ENCODE data around the gene ERC2. TPM values are rescaled to one million over a fixed set of nuclear protein-coding genes. Genes with fewer than 3 reads are reported as not detected.

ERC2 gene
- total and polyA plus RNA-seq, 2 of the 8 experiments (the other 6 are each of a cell fraction or from before 2014, with no cell fraction given): 16.4 to 22.8 TPM

DNA sequence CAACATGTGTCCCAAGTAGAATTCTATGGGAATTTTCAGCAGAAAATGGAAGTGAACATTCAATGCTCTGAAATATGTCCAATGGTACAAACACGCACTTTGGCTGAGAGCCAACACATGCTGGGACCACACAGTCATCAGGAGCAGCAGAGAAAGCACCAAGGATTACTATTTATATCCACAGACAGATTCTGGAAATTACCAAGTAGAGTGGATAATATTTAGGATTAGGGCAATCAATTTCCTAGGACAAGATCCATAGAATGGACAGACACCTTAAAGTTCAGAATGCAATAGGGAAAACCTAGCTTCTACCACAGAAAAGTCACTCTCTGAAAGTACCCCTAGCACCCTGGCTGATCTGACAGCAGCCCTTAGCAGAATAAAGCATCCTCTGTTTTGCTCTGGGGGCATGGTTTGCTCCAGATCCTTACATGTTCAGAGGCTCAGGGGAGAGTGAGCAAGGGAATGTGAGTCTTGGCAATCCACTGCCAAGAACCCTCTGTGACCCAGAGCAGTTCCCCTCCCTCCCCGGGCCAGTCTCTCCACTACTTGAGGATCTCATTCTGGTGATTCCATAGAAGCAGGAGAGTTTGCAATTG lies 775.2 kb downstream of the ERC2 start:
- Histone ChIP-seq H3K18ac (ENCODE audit: extremely low read depth, low read length) (no peak overlapping the region), H4K5ac (ENCODE audit: insufficient read length, low read depth, low read length) (no peak overlapping the region), H3K9me3 (ENCODE audit: insufficient read depth in 2 of 2, low read depth in 1 of 2, low read length in 1 of 2) (no peaks in the 10 kb centered on the region), H2BK5ac (ENCODE audit: low read depth, low read length) (no peak overlapping the region), H3K36me3 (ENCODE audit: control insufficient read depth in 2 of 4, insufficient read depth in 4 of 4, low read length in 3 of 4) (peaks cover 0 to 5% (median 0%) of the 10 kb centered on the region in 4 experiments; a peak in 2 of 8 replicates), H2BK15ac (ENCODE audit: low read length) (no peak overlapping the region), H2AFZ (ENCODE audit: low read length) (no peak overlapping the region), H4K8ac (ENCODE audit: extremely low read depth, insufficient read depth, low read length) (no peak overlapping the region), H3K4ac (replicated peaks; ENCODE audit: insufficient read length, low read depth, low read length) (no peak overlapping the region), H2BK20ac (ENCODE audit: low read length) (no peak overlapping the region), H3K4me2 (ENCODE audit: insufficient read depth in 1 of 2, low read depth in 2 of 2, low read length in 2 of 2) (no peak overlapping the region), H3K56ac (replicated peaks; ENCODE audit: insufficient read length, low read depth, low read length) (no peak overlapping the region), H2AK5ac (ENCODE audit: low read depth, low read length) (no peak overlapping the region), H3K79me1 (ENCODE audit: low read depth, low read length) (no peaks in the 10 kb centered on the region), H3K14ac (ENCODE audit: insufficient read length) (no peak overlapping the region), H4K20me1 (replicated peaks in 1 of 2; ENCODE audit: control insufficient read depth in 1 of 2, insufficient read depth in 2 of 2, low read length in 2 of 2) (no peaks in the 10 kb centered on the region), H3K4me1 (replicated peaks in 1 of 4; ENCODE audit: control insufficient read depth in 3 of 4, insufficient read depth in 4 of 4, low read length in 3 of 4) (peaks cover 0 to 19% (median 11%) of the 10 kb centered on the region in 4 experiments), H3K23me2 (ENCODE audit: low read depth, low read length) (no peaks in the 10 kb centered on the region), H3K23ac (ENCODE audit: insufficient read length) (no peak overlapping the region), H2BK120ac (replicated peaks; ENCODE audit: low read depth, low read length) (no peak overlapping the region), H3K79me2 (ENCODE audit: control insufficient read depth in 1 of 2, insufficient read depth in 2 of 2, low read length in 2 of 2) (no peaks in the 10 kb centered on the region), H3K4me3 (ENCODE audit: extremely low read depth in 1 of 4, insufficient read depth in 2 of 4, low read depth in 3 of 4, low read length in 4 of 4) (no peak overlapping the region), H4K91ac (replicated peaks; ENCODE audit: insufficient read length, low read length) (no peak overlapping the region), H3K27me3 (replicated peaks in 1 of 4; ENCODE audit: control insufficient read depth in 3 of 4, extremely low read depth in 1 of 4, insufficient read depth in 3 of 4, low read length in 3 of 4) (no peaks in the 10 kb centered on the region; a peak in 1 of 7 replicates), H2BK12ac (ENCODE audit: low read depth, low read length) (no peak overlapping the region), H3K9ac (replicated peaks in 1 of 4; ENCODE audit: extremely low read depth in 1 of 4, low read depth in 3 of 4, low read length in 3 of 4) (no peak overlapping the region), H3K27ac (ENCODE audit: low read depth, low read length) (no peak overlapping the region)
- POLR2A ChIA-PET (ENCODE audit: partially characterized antibody): interaction anchor here (1.3 kb wide), 1 partner anchor 44 kb away, joined by 3 read pairs; no protein-coding TSS in a partner anchor
- no peak for FAIRE-seq
- CTCF ChIA-PET (ENCODE audit: partially characterized antibody): no interaction called here
- DNase-seq (ENCODE audit: low read depth in 1 of 2, low spot score in 2 of 2): no peak
- WGBS, 2 experiments (ENCODE audit: extremely low coverage in 1 of 2, insufficient coverage in 1 of 2, insufficient read length in 1 of 2, insufficient replicate concordance in 2 of 2, low coverage in 1 of 2, low lambda C conversion rate in 2 of 2, missing lambda C conversion rate in 1 of 2): 90% methylated on average over 2 of the region's 2 CpGs; no CpG with 5 or more reads in 1 of the 2 experiments
- no peak for TF ChIP-seq GABPA (IDR thresholded peaks at IDR 0.05; ENCODE audit: borderline replicate concordance, insufficient read depth, low read length)
- TF ChIP-seq CBX8 (IDR thresholded peaks at IDR 0.05; ENCODE audit: borderline replicate concordance, low read depth, low read length): no peak
- TF ChIP-seq CHD2 (IDR thresholded peaks at IDR 0.05; ENCODE audit: low read length): no peak
- TF ChIP-seq RAD21 (IDR thresholded peaks at IDR 0.05 in 1 of 2, conservative IDR thresholded peaks at IDR 0.05 in 1 of 2; ENCODE audit: low read depth in 2 of 2, low read length in 2 of 2): no peak
- no peak for TF ChIP-seq TCF12 (IDR thresholded peaks at IDR 0.05; ENCODE audit: low read depth, low read length)

All from H1 (cell line).